SK-N-SH (cell line): ENCODE results near the gene MRPS11. TPM values are rescaled to one million over a fixed set of nuclear protein-coding genes. Genes with fewer than 3 reads are reported as not detected.

Experiments
- CTCF ChIA-PET: fragments of 300-600, 350-600 bp; formaldehyde crosslinking; extraction: SDS; loops from one replicate; lab custom pipeline; 2021; lab: Yijun Ruan, JAX
- POLR2A ChIA-PET: fragments of 350-600 bp; sonication (Branson Sonifier 250); formaldehyde crosslinking; extraction: SDS; loops from one replicate; lab custom pipeline; 2020; ENCODE audit warnings: antibody characterized with exemption, inconsistent platforms; lab: Yijun Ruan, JAX
- DNase-seq: peaks from one replicate; pipeline ENCODE4 v3.0.0; 2012
- H2AFZ ChIP-seq: fragments of 200-600 bp; sonication (generic); 2 replicates; pipeline ENCODE4 v1.8.1; 2016; ENCODE audit warnings: antibody characterized with exemption, mild to moderate bottlenecking, low read depth
- H3F3A ChIP-seq: fragments of 200-600 bp; sonication (generic); replicated peaks from 2 replicates; pipeline ENCODE3; 2016; ENCODE audit warnings: antibody characterized with exemption, mild to moderate bottlenecking; ENCODE audit not compliant: insufficient read depth
- H3K27ac ChIP-seq, 2 experiments: fragments of 200-500 bp in 1 of 2; fragments of 200-600 bp in 1 of 2; sonication (Bioruptor generic) in 1 of 2; sonication (generic), shearing (Covaris generic) in 1 of 2; 2 replicates each; pipeline versions ENCODE4 v1.5.1 to v1.6.1; 2014 to 2016; ENCODE audit warnings: low read depth in 2 of 2, inconsistent platforms in 1 of 2, low read length in 1 of 2, mild to moderate bottlenecking in 1 of 2, mixed read lengths in 1 of 2
- H3K27me3 ChIP-seq: fragments of 200-600 bp; sonication (generic), shearing (Covaris generic); 2 replicates; pipeline ENCODE4 v1.6.1; 2016; ENCODE audit warnings: mixed run types; ENCODE audit not compliant: insufficient read depth
- H3K36me3 ChIP-seq, 2 experiments: fragments of 200-500 bp in 1 of 2; fragments of 200-600 bp in 1 of 2; sonication (Bioruptor generic) in 1 of 2; sonication (generic) in 1 of 2; replicated peaks in 1 of 2; 2 replicates each; pipeline versions ENCODE3 to v1.5.1; 2014 to 2016; ENCODE audit warnings: low read length in 1 of 2, mild to moderate bottlenecking in 1 of 2; ENCODE audit not compliant: insufficient read depth in 2 of 2, control insufficient read depth in 1 of 2
- H3K4me1 ChIP-seq, 2 experiments: fragments of 200-500 bp in 1 of 2; fragments of 200-600 bp in 1 of 2; sonication (Bioruptor generic) in 1 of 2; sonication (generic), shearing (Covaris generic) in 1 of 2; 2 replicates each; pipeline versions ENCODE4 v1.5.1 to v1.6.1; 2014 to 2016; ENCODE audit warnings: low read depth in 1 of 2, low read length in 1 of 2, mixed run types in 1 of 2; ENCODE audit not compliant: insufficient read depth in 2 of 2, control insufficient read depth in 1 of 2
- H3K4me2 ChIP-seq: fragments of 200-600 bp; sonication (generic), shearing (Covaris generic); 2 replicates; pipeline ENCODE4 v1.6.1; 2017; ENCODE audit warnings: mixed run types
- H3K4me3 ChIP-seq, 2 experiments: fragments of 200-500 bp in 1 of 2; fragments of 200-600 bp in 1 of 2; sonication (Bioruptor generic) in 1 of 2; sonication (generic), shearing (Covaris generic) in 1 of 2; 2 replicates each; pipeline versions ENCODE4 v1.5.1 to v1.8.1; 2014 to 2016; ENCODE audit warnings: low read depth in 2 of 2, inconsistent platforms in 1 of 2, low read length in 1 of 2, mild to moderate bottlenecking in 1 of 2, mixed read lengths in 1 of 2, moderate library complexity in 1 of 2
- H3K79me2 ChIP-seq: fragments of 200-600 bp; sonication (generic); 2 replicates; pipeline ENCODE4 v1.8.1; 2017; ENCODE audit warnings: mild to moderate bottlenecking; ENCODE audit not compliant: insufficient read depth
- H3K9ac ChIP-seq: fragments of 200-600 bp; sonication (generic); 2 replicates; pipeline ENCODE4 v1.6.1; 2017; ENCODE audit warnings: mixed run types
- H3K9me2 ChIP-seq: fragments of 200-600 bp; sonication (generic); 2 replicates; pipeline ENCODE4 v1.6.1; 2017; ENCODE audit warnings: mixed run types
- H3K9me3 ChIP-seq: fragments of 200-600 bp; sonication (generic); 2 replicates; pipeline ENCODE4 v1.6.1; 2017; ENCODE audit warnings: mixed run types, mild to moderate bottlenecking, moderate library complexity
- H4K20me1 ChIP-seq: fragments of 200-600 bp; sonication (generic); 2 replicates; pipeline ENCODE4 v1.6.1; 2017; ENCODE audit warnings: mild to moderate bottlenecking, mixed run types; ENCODE audit not compliant: insufficient read depth
- ELF1 ChIP-seq: IDR thresholded peaks from 2 replicates; pipeline ENCODE4 v1.4.0; 2012
- EP300 ChIP-seq, 2 experiments: IDR thresholded peaks; 2 replicates each; pipeline versions ENCODE4 v1.4.0 to v1.6.1; 2012; ENCODE audit warnings: borderline replicate concordance in 1 of 2, low read depth in 1 of 2, low read length in 1 of 2
- FOXM1 ChIP-seq: IDR thresholded peaks from 2 replicates; pipeline ENCODE4 v1.4.0; 2012; ENCODE audit warnings: low read depth, mild to moderate bottlenecking
- GABPA ChIP-seq: IDR thresholded peaks from 2 replicates; pipeline ENCODE4 v1.4.0; 2012; ENCODE audit warnings: low read depth, mild to moderate bottlenecking
- MEF2A ChIP-seq: IDR thresholded peaks from 2 replicates; pipeline ENCODE4 v1.4.0; 2012; ENCODE audit warnings: low read depth, borderline replicate concordance
- MXI1 ChIP-seq: IDR thresholded peaks from 2 replicates; pipeline ENCODE4 v1.6.1; 2012; ENCODE audit warnings: mild to moderate bottlenecking, low read depth, low read length, improper control_type of control experiment
- NFIC ChIP-seq: IDR thresholded peaks from 2 replicates; pipeline ENCODE4 v1.4.0; 2012; ENCODE audit warnings: borderline replicate concordance
- RAD21 ChIP-seq: IDR thresholded peaks from 2 replicates; pipeline ENCODE4 v1.6.1; 2012; ENCODE audit warnings: mild to moderate bottlenecking, low read length
- RFX5 ChIP-seq: IDR thresholded peaks from 2 replicates; pipeline ENCODE4 v1.6.1; 2012; ENCODE audit warnings: mild to moderate bottlenecking, improper control_type of control experiment, low read length
- RXRA ChIP-seq: IDR thresholded peaks from 2 replicates; pipeline ENCODE4 v1.4.0; 2012; ENCODE audit warnings: low read depth, mild to moderate bottlenecking, borderline replicate concordance
- SIN3A ChIP-seq: IDR thresholded peaks from 2 replicates; pipeline ENCODE4 v1.6.1; 2012; ENCODE audit warnings: low read depth, mild to moderate bottlenecking, low read length, moderate library complexity, borderline replicate concordance
- TAF1 ChIP-seq: IDR thresholded peaks from 2 replicates; pipeline ENCODE4 v1.6.1; 2012; ENCODE audit warnings: low read depth, mild to moderate bottlenecking, low read length, moderate library complexity, borderline replicate concordance
- TCF12 ChIP-seq: IDR thresholded peaks from 2 replicates; pipeline ENCODE4 v1.4.0; 2012
- YY1 ChIP-seq: IDR thresholded peaks from 2 replicates; pipeline ENCODE4 v1.4.0; 2012; ENCODE audit warnings: low read depth, mild to moderate bottlenecking
- WGBS: methylation state at CpG from one replicate; pipeline ENCODE4 v1.1.6; 2017; ENCODE audit warnings: low lambda C conversion rate; 5-methylcytosine and 5-hydroxymethylcytosine counted together
- polyA plus RNA-seq, 3 experiments: library from polyadenylated mRNA; depleted of rRNA; stranded (reverse); fragments of >200 nt; gene quantifications; 2 replicates each; pipeline ENCODE4 v1.2.3, GENCODE V29; 2012
- TF ChIP-seq, protein P1 (sequence below): IDR thresholded peaks from 2 replicates; pipeline ENCODE4 v1.4.0; 2012; ENCODE audit warnings: low read depth
- TF ChIP-seq, protein P2 (sequence below): IDR thresholded peaks from 2 replicates; pipeline ENCODE4 v1.4.0; 2012; ENCODE audit warnings: low read depth, borderline replicate concordance
- TF ChIP-seq, protein P3 (sequence below): fragments of 150-350 bp; IDR thresholded peaks from 2 replicates; pipeline ENCODE4 v1.6.1; 2017; ENCODE audit warnings: antibody characterized with exemption, low read length, low read depth, borderline replicate concordance
- TF ChIP-seq, protein P4 (sequence below): fragments of 200-600 bp; sonication (generic); IDR thresholded peaks from 2 replicates; pipeline ENCODE4 v1.6.1; 2017; ENCODE audit warnings: antibody characterized with exemption, mild to moderate bottlenecking, moderate library complexity

The MRPS11 gene
- polyA plus RNA-seq, 1 of the 3 experiments (the other 2 are of a cell fraction), result 101 TPM

DNA sequence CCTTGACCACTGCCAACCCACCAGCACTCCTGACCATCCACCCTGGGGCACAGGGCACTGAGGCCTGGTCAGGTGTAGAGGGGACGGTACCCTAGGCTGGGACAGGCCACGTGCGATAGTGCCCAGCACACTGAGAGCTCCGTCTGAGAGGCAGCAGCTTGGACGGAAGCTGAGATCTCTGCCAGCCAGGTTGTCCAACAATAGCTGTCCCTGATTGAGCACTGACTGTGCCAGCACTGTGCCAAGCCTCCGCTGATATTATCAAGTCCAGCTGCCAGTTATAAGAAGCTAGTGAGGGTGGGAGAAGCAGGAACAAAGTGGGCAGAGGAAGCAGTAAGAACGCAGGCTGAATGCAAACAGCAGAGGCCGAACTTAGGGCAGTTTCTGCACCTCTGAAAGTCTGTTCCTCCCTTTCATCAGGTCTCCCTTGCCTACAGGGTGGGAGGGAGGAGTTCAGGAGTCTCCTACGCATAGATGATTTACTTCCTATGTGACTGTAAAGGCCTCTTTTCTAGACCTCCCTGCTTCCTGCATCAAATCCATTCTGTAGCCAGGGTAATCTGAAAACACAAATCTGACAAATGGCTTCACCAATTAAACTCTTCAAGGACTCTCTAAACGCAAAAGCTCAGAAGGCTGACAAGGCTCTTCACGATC lies 29.7 kb downstream of the MRPS11 start:
- H3K36me3 ChIP-seq, result no peaks in the 10 kb centered on the region
- H3K9me2 ChIP-seq, result no peaks in the 10 kb centered on the region
- 90% methylated on average over 11 of the region's 11 CpGs for WGBS
- no peak overlapping the region for H3K4me2 ChIP-seq
- no peak overlapping the region for H2AFZ ChIP-seq
- no peaks in the 10 kb centered on the region for H4K20me1 ChIP-seq
- H3K9ac ChIP-seq, result no peak overlapping the region
- CTCF ChIA-PET, result interaction anchor here (0.6 to 1.2 kb wide), 3 partner anchors 12 to 1751 kb away, joined by 3 read pairs; no protein-coding TSS in a partner anchor
- peaks cover 0 to 10% of the 10 kb centered on the region in 2 experiments; a peak in 1 of 4 replicates for H3K4me1 ChIP-seq
- no peak overlapping the region for H3K27ac ChIP-seq
- no peak overlapping the region for H3K4me3 ChIP-seq
- TF ChIP-seq TCF12, result no peak
- TF ChIP-seq GABPA, result no peak
- TF ChIP-seq, protein P1, sequence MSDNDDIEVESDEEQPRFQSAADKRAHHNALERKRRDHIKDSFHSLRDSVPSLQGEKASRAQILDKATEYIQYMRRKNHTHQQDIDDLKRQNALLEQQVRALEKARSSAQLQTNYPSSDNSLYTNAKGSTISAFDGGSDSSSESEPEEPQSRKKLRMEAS, result no peak
- TF ChIP-seq RAD21, result no peak
- no peak for TF ChIP-seq FOXM1
- no peak for TF ChIP-seq SIN3A
- TF ChIP-seq RXRA, result no peak
- no peak for TF ChIP-seq TAF1
- TF ChIP-seq, protein P2, sequence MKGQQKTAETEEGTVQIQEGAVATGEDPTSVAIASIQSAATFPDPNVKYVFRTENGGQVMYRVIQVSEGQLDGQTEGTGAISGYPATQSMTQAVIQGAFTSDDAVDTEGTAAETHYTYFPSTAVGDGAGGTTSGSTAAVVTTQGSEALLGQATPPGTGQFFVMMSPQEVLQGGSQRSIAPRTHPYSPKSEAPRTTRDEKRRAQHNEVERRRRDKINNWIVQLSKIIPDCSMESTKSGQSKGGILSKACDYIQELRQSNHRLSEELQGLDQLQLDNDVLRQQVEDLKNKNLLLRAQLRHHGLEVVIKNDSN, result no peak
- TF ChIP-seq, protein P3, sequence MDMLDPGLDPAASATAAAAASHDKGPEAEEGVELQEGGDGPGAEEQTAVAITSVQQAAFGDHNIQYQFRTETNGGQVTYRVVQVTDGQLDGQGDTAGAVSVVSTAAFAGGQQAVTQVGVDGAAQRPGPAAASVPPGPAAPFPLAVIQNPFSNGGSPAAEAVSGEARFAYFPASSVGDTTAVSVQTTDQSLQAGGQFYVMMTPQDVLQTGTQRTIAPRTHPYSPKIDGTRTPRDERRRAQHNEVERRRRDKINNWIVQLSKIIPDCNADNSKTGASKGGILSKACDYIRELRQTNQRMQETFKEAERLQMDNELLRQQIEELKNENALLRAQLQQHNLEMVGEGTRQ, result no peak
- TF ChIP-seq MEF2A, result no peak
- no peak for TF ChIP-seq NFIC
- no peak for TF ChIP-seq MXI1
- TF ChIP-seq, protein P4, sequence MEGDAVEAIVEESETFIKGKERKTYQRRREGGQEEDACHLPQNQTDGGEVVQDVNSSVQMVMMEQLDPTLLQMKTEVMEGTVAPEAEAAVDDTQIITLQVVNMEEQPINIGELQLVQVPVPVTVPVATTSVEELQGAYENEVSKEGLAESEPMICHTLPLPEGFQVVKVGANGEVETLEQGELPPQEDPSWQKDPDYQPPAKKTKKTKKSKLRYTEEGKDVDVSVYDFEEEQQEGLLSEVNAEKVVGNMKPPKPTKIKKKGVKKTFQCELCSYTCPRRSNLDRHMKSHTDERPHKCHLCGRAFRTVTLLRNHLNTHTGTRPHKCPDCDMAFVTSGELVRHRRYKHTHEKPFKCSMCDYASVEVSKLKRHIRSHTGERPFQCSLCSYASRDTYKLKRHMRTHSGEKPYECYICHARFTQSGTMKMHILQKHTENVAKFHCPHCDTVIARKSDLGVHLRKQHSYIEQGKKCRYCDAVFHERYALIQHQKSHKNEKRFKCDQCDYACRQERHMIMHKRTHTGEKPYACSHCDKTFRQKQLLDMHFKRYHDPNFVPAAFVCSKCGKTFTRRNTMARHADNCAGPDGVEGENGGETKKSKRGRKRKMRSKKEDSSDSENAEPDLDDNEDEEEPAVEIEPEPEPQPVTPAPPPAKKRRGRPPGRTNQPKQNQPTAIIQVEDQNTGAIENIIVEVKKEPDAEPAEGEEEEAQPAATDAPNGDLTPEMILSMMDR, result no peak
- no peak for TF ChIP-seq RFX5
- TF ChIP-seq ELF1, result no peak
- no peak for TF ChIP-seq EP300 (IDR thresholded peaks at IDR 0.05; ENCODE audit: borderline replicate concordance in 1 of 2, low read depth in 1 of 2, low read length in 1 of 2)
- no peak for TF ChIP-seq YY1
- POLR2A ChIA-PET, result no interaction called here
- no peaks in the 10 kb centered on the region for H3F3A ChIP-seq
- DNase-seq, result no peak
- no peaks in the 10 kb centered on the region for H3K79me2 ChIP-seq
- H3K27me3 ChIP-seq, result no peaks in the 10 kb centered on the region
- H3K9me3 ChIP-seq, result no peaks in the 10 kb centered on the region
